GM23338 (cell line): ENCODE measurements around the gene NUDT5. TPM values are rescaled to one million over a fixed set of nuclear protein-coding genes. Genes with fewer than 3 reads are reported as not detected.

ENCODE experiments used
- ATAC-seq: fragments of 200-7000 bp; cut with Tn5 transposase; 3 replicates; pipeline ENCODE4 v1.9.1; 2020
- DNase-seq: peaks from one replicate; pipeline ENCODE4 v3.0.0-alpha.2; 2015; ENCODE audit warnings: low spot score
- H2AFZ ChIP-seq: fragments of 200-600 bp; sonication (generic); 2 replicates; pipeline ENCODE4 v1.8.0; 2016; ENCODE audit warnings: antibody characterized with exemption, mild to moderate bottlenecking, moderate library complexity
- H3F3A ChIP-seq: fragments of 200-600 bp; sonication (generic); replicated peaks from 2 replicates; pipeline ENCODE4 v1.8.0; 2017; ENCODE audit warnings: antibody characterized with exemption, mixed run types, low read depth
- H3K27ac ChIP-seq: fragments of 200-600 bp; sonication (generic); 2 replicates; pipeline ENCODE4 v1.6.1; 2016; ENCODE audit warnings: low read depth
- H3K27me3 ChIP-seq: fragments of 200-600 bp; sonication (generic); 2 replicates; pipeline ENCODE4 v1.8.0; 2016; ENCODE audit warnings: mild to moderate bottlenecking, mixed run types, moderate library complexity; ENCODE audit not compliant: insufficient read depth
- H3K36me3 ChIP-seq: fragments of 200-600 bp; sonication (generic); 2 replicates; pipeline ENCODE4 v1.8.0; 2016; ENCODE audit warnings: mild to moderate bottlenecking; ENCODE audit not compliant: insufficient read depth
- H3K4me1 ChIP-seq: fragments of 200-600 bp; sonication (generic); 2 replicates; pipeline ENCODE4 v1.8.0; 2016; ENCODE audit warnings: mild to moderate bottlenecking, moderate library complexity; ENCODE audit not compliant: insufficient read depth
- H3K4me2 ChIP-seq: fragments of 200-600 bp; sonication (generic); 2 replicates; pipeline ENCODE4 v1.7.1; 2017; ENCODE audit warnings: mixed run types
- H3K4me3 ChIP-seq: fragments of 200-600 bp; sonication (generic); 2 replicates; pipeline ENCODE4 v1.6.1; 2016; ENCODE audit warnings: mixed run types
- H3K79me2 ChIP-seq: fragments of 200-600 bp; sonication (generic); replicated peaks from 2 replicates; pipeline ENCODE4 v1.8.0; 2017; ENCODE audit warnings: mild to moderate bottlenecking; ENCODE audit not compliant: insufficient read depth
- H3K9me2 ChIP-seq: fragments of 200-600 bp; sonication (generic); 2 replicates; pipeline ENCODE4 v1.8.0; 2017; ENCODE audit not compliant: insufficient read depth
- H4K20me1 ChIP-seq: fragments of 200-600 bp; sonication (generic); replicated peaks from 2 replicates; pipeline ENCODE4 v1.8.0; 2017; ENCODE audit warnings: mild to moderate bottlenecking; ENCODE audit not compliant: insufficient read depth
- H3K27ac Mint-ChIP-seq: 2 replicates; pipeline ENCODE4 v1.8.0; 2020; ENCODE audit warnings: inconsistent platforms, mild to moderate bottlenecking, moderate library complexity, mixed read lengths
- H3K27me3 Mint-ChIP-seq: 3 replicates; pipeline ENCODE4 v1.8.0; 2022; ENCODE audit warnings: low read depth, mild to moderate bottlenecking, moderate library complexity, mixed read lengths, inconsistent platforms; ENCODE audit not compliant: insufficient read depth, poor library complexity
- H3K36me3 Mint-ChIP-seq: 3 replicates; pipeline ENCODE4 v1.8.0; 2021; ENCODE audit warnings: low read depth, mild to moderate bottlenecking, inconsistent platforms, moderate library complexity, mixed read lengths
- H3K4me1 Mint-ChIP-seq: 3 replicates; pipeline ENCODE4 v1.8.0; 2020; ENCODE audit warnings: mild to moderate bottlenecking, inconsistent platforms, mixed read lengths
- H3K4me3 Mint-ChIP-seq: 3 replicates; pipeline ENCODE4 v1.8.0; 2021; ENCODE audit warnings: moderate library complexity, mild to moderate bottlenecking, inconsistent platforms, mixed read lengths
- H3K9me3 Mint-ChIP-seq: 3 replicates; pipeline ENCODE4 v1.8.0; 2020; ENCODE audit warnings: moderate library complexity, mild to moderate bottlenecking, inconsistent platforms, mixed read lengths
- CREB1 ChIP-seq: fragments of 250-450 bp; sonication (Bioruptor Pico); IDR thresholded peaks from 2 replicates; pipeline ENCODE4 v1.5.0; 2020; ENCODE audit warnings: low read depth, mild to moderate bottlenecking, moderate library complexity
- CTCF ChIP-seq, 2 experiments: fragments of 200-600 bp in 1 of 2; sonication (generic) in 1 of 2; conservative IDR thresholded peaks; 2 replicates each; pipeline versions ENCODE4 v1.5.1 to v1.6.1; 2016 to 2017; ENCODE audit warnings: antibody characterized with exemption in 2 of 2, low read depth in 2 of 2, mild to moderate bottlenecking in 2 of 2, moderate library complexity in 1 of 2
- EZH2 ChIP-seq: fragments of 200-600 bp; sonication (generic); IDR thresholded peaks from one replicate; pipeline ENCODE4 v1.8.0; 2017; ENCODE audit warnings: antibody characterized with exemption, mild to moderate bottlenecking, low read depth; ENCODE audit not compliant: unreplicated experiment
- EZH2phosphoT487 ChIP-seq: fragments of 200-600 bp; sonication (generic); IDR thresholded peaks from one replicate; pipeline ENCODE4 v1.8.1; 2018; ENCODE audit warnings: antibody characterized with exemption; ENCODE audit not compliant: unreplicated experiment
- POLR2AphosphoS5 ChIP-seq: IDR thresholded peaks from 2 replicates; pipeline ENCODE4 v1.6.1; 2016; ENCODE audit warnings: antibody characterized with exemption, low read depth
- REST ChIP-seq: IDR thresholded peaks from one replicate; pipeline ENCODE4 v1.6.1; 2018; ENCODE audit warnings: antibody characterized with exemption; ENCODE audit not compliant: unreplicated experiment
- STAT1 ChIP-seq: IDR thresholded peaks from one replicate; pipeline ENCODE4 v1.6.1; 2016; ENCODE audit warnings: antibody characterized with exemption; ENCODE audit not compliant: unreplicated experiment
- ZNF114 ChIP-seq: fragments of 250-450 bp; sonication (Bioruptor Pico); IDR thresholded peaks from 2 replicates; pipeline ENCODE4 v1.5.0; 2020; ENCODE audit warnings: mild to moderate bottlenecking, moderate library complexity
- ZNF462 ChIP-seq: fragments of 250-450 bp; sonication (Bioruptor Pico); IDR thresholded peaks from 2 replicates; pipeline ENCODE4 v1.5.0; 2020; ENCODE audit warnings: mild to moderate bottlenecking, moderate library complexity
- polyA plus RNA-seq: library from polyadenylated mRNA; unstranded; fragments of >200 nt; fragmentation: Nextera tagmentation; extraction: Ambion mirVana; gene quantifications from 2 replicates; pipeline ENCODE4 v1.2.1, GENCODE V29; 2016
- total RNA-seq: library from RNA; depleted of rRNA; stranded (reverse); fragments of >200 nt; shearing (Covaris generic); gene quantifications from 2 replicates; pipeline ENCODE4 v1.2.3, GENCODE V29; 2014

Gene NUDT5
- total and polyA plus RNA-seq, 2 experiments from 2014 or later = 94.3 to 255 TPM

DNA sequence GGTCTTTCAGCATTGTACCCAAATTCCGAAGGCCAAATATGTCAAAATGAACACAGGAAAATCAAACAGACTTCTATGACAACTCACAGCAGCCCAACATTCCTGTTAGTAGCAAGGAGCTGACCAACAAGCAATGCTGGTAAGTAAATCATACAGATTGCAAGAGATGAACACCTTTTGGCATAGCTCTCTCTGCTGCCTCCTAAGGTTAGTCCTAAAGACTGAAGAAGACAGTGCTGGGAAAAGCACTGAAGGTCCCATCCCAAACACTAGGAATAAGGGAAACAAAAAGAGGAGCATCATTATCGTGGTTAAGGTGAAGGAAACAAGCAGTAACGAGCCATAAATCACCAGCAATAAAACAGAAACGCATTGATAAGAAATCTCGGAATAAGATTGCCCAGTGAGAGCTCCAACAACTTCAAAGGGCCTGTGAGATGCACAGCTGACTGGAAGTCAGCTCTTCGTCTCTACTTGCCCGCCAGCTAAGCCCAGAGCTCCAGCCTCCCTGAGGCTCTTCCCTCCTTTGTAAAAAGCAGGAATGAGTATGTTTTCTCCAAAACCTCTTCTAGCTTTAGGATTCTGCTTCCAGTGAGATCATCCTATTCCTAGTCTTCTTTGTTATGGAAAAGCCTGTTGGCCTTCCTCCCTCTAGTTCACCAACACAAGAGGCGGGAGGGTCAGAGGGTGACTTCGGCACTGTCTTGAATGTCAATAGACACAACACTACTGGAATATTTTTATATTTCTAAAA lies 15.3 kb downstream of the NUDT5 start:
- Mint-ChIP-seq H3K9me3 (no peaks in the 10 kb centered on the region), H3K4me3 (peak overlapping the region; percentile 36), H3K27ac (peak overlapping the region; percentile 92), H3K36me3 (peaks cover 47% of the 10 kb centered on the region), H3K4me1 (peaks cover 21% of the 10 kb centered on the region), H3K27me3 (peaks cover 2% of the 10 kb centered on the region)
- no peaks in the 10 kb centered on the region for H3F3A ChIP-seq
- H3K27ac ChIP-seq = peak overlapping the region; percentile 24
- no peak for TF ChIP-seq ZNF462 (CRISPR knock-in tag)
- TF ChIP-seq EZH2phosphoT487 = no peak
- no peak for TF ChIP-seq CREB1 (CRISPR knock-in tag)
- no peak for TF ChIP-seq CTCF (conservative IDR thresholded peaks at IDR 0.05; ENCODE audit: low read depth in 2 of 2)
- no peak for TF ChIP-seq EZH2
- no peak for TF ChIP-seq ZNF114 (CRISPR knock-in tag)
- TF ChIP-seq REST = no peak
- no peak for TF ChIP-seq POLR2AphosphoS5
- TF ChIP-seq STAT1 = no peak
- H4K20me1 ChIP-seq = peaks cover 3% of the 10 kb centered on the region
- peak overlapping the region; percentile 10; the same call in 1 of the 2 replicates for H3K4me2 ChIP-seq
- no peak overlapping the region for H2AFZ ChIP-seq
- H3K4me3 ChIP-seq = no peak overlapping the region
- peak; percentile 69 for DNase-seq
- peaks cover 40% of the 10 kb centered on the region for H3K36me3 ChIP-seq
- H3K4me1 ChIP-seq = peaks cover 17% of the 10 kb centered on the region
- H3K9me2 ChIP-seq = no peaks in the 10 kb centered on the region
- no peaks in the 10 kb centered on the region for H3K79me2 ChIP-seq
- H3K27me3 ChIP-seq = no peaks in the 10 kb centered on the region
- ATAC-seq = peak; percentile 90
